Left colon (tissue), 2 donors: ENCODE results near the gene USP40. TPM values are rescaled to one million over a fixed set of nuclear protein-coding genes. Genes with fewer than 3 reads are reported as not detected.

Experiments used
- total RNA-seq, 2 donors: library from RNA; stranded (reverse); fragmentation: NEBNext Ultra II Directional; extraction: Animal tissue kit (Norgen Biotek cat#: 25700); gene quantifications; one replicate each; pipeline ENCODE4 v1.2.1, GENCODE V29; 2021
- donor health status: DM: no; HTN: no; CAD: no.
- donor health status: DM: yes; HTN: yes; CAD: no.

Gene USP40
- total RNA-seq, 2 donors from 2014 or later, result 26.4 to 27.9 TPM

Other genes with a start within 250 kb of the USP40 start
- 10 to 100 TPM; 91.3 to 93.2 TPM for gene DGKD, start 212.3 kb downstream of the USP40 start, total RNA-seq
- gene UGT1A8, start 50.9 kb upstream of the USP40 start, total RNA-seq, result 10 to 100 TPM; 19.3 to 25.1 TPM
- gene UGT1A10, start 69.7 kb upstream of the USP40 start, total RNA-seq, result 100 to 1,000 TPM in 1 of 2 donors, 10 to 100 TPM in 1; 84.8 to 112 TPM
- 1 to 10 TPM; 4.1 to 5.2 TPM for gene UGT1A9, start 105.1 kb upstream of the USP40 start, total RNA-seq
- 1 to 10 TPM; 5.6 to 6.8 TPM for gene UGT1A7, start 115.1 kb upstream of the USP40 start, total RNA-seq
- gene UGT1A6, start 126.1 kb upstream of the USP40 start, total RNA-seq, result 10 to 100 TPM in 1 of 2 donors, 1 to 10 TPM in 1; 6.4 to 10.2 TPM
- 1 to 10 TPM; 2.1 to 3.7 TPM for gene UGT1A5, start 146.1 kb upstream of the USP40 start, total RNA-seq
- gene UGT1A4, start 152.0 kb upstream of the USP40 start, total RNA-seq, result 1 to 10 TPM; 2.2 to 4.0 TPM
- gene UGT1A3, start 162.3 kb upstream of the USP40 start, total RNA-seq, result 1 to 10 TPM; 2.0 to 3.0 TPM
- 10 to 100 TPM in 1 of 2 donors, 1 to 10 TPM in 1; 4.0 to 13.6 TPM for gene UGT1A1, start 193.5 kb upstream of the USP40 start, total RNA-seq
- under 1 TPM in 1 of 2 donors, not detected in 1; 0.24 TPM for gene MROH2A, start 211.5 kb upstream of the USP40 start, total RNA-seq